Measurements from ENCODE around the gene POU5F1. TPM values are rescaled to one million over a fixed set of nuclear protein-coding genes. Genes with fewer than 3 reads are reported as not detected.
"Not testable (repeated sequence)": the region's sequence is repeated elsewhere in the genome, so short reads cannot be mapped to it uniquely, and the experiment has no call there.

POU5F1 gene
- total RNA-seq, 1 donor from 2014 or later, result 0.69 TPM

- intact Hi-C loops (cut with micrococcal nuclease), result no loop called here
- no peak for DNase-seq
- peaks cover 18% of the 10 kb centered on the region for H3K36me3 ChIP-seq
- TF ChIP-seq, protein P1, sequence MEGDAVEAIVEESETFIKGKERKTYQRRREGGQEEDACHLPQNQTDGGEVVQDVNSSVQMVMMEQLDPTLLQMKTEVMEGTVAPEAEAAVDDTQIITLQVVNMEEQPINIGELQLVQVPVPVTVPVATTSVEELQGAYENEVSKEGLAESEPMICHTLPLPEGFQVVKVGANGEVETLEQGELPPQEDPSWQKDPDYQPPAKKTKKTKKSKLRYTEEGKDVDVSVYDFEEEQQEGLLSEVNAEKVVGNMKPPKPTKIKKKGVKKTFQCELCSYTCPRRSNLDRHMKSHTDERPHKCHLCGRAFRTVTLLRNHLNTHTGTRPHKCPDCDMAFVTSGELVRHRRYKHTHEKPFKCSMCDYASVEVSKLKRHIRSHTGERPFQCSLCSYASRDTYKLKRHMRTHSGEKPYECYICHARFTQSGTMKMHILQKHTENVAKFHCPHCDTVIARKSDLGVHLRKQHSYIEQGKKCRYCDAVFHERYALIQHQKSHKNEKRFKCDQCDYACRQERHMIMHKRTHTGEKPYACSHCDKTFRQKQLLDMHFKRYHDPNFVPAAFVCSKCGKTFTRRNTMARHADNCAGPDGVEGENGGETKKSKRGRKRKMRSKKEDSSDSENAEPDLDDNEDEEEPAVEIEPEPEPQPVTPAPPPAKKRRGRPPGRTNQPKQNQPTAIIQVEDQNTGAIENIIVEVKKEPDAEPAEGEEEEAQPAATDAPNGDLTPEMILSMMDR (IDR thresholded peaks at IDR 0.05; ENCODE audit: borderline replicate concordance), result no peak
- H3K4me3 ChIP-seq, result no peak overlapping the region
- peak overlapping the region; percentile 85 for H3K27ac ChIP-seq (replicated peaks)
- no peaks in the 10 kb centered on the region for H3K27me3 ChIP-seq (ENCODE audit: low read depth)
- H3K4me1 ChIP-seq, result peaks cover 39% of the 10 kb centered on the region
- H3K9me3 ChIP-seq (replicated peaks), result peaks cover 11% of the 10 kb centered on the region
Observed at GRCh38 chr6:31202259-31203166, 32.0 kb upstream of the POU5F1 start.

DNA sequence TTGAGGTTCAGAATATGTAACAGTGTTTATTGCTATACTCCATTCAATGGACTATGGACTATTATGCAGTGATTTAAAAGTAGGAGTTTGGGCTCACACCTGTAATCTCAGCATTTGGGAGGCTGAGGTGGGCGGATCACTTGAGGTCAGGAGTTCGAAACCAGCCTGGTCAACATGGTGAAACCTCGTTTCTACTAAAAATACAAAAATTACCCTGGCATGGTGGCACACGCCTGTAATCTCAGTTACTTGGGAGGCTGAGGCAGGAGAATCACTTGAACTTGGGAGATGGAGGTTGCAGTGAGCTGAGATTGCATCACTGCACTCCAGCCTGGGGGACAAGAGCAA is 28.6 kb upstream of the POU5F1 start:
- peaks cover 11% of the 10 kb centered on the region for H3K9me3 ChIP-seq (replicated peaks)
- not testable (repeated sequence) for DNase-seq; H3K27me3 ChIP-seq (ENCODE audit: low read depth)
- H3K27ac ChIP-seq (replicated peaks), result peak overlapping the region; percentile 98
- intact Hi-C loops (cut with micrococcal nuclease), result loop anchor here (5.0 kb wide), 1 partner anchor 168 kb away; no protein-coding TSS in a partner anchor
- peaks cover 42% of the 10 kb centered on the region for H3K4me1 ChIP-seq
- peak overlapping the region; percentile 74 for H3K4me3 ChIP-seq
- H3K36me3 ChIP-seq, result peaks cover 18% of the 10 kb centered on the region

DNA sequence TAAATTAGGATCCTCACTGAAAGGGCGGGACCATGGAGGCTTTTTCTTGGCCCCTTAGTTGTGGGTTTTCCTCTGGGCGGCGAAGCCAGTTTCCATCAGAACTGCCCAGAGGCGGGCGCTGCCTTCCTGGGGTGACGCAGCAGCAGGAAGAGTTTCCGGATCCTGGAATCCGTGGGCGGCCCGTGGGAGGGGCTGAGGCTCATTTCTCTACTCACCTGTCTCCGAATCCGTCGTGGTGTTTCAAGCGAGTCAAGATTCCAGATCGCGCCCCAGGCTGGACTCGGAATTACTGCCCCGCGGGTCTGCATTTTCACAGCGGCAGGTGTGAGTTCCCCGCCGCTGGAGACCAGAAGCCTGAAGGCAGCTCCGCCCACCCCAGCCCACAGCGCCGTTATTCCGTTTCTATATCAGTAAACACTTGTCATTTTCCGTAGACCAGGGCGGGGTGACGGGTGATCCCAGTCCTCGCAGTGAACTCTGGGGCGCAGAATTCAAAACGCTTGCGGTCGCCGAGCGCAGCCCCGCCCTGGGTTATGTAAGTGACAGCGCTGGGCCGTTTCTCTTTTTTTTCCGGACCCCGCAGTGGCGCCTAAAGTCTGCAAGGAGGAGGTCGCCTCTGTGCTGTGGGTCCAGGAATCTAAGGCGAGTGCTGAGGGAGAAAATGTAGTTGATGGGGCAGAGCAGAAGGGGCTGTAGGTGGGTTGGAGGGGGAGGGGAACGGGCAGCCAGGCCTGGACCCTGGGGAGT is 27.2 kb upstream of the POU5F1 start:
- DNase-seq, result peak; percentile 91
- TF ChIP-seq, protein P1 (IDR thresholded peaks at IDR 0.05; ENCODE audit: borderline replicate concordance), result no peak
- Histone ChIP-seq H3K4me1 (peaks cover 31% of the 10 kb centered on the region), H3K4me3 (peak overlapping the region; percentile 74), H3K27ac (replicated peaks) (peak overlapping the region; percentile 98), H3K9me3 (replicated peaks) (peaks cover 11% of the 10 kb centered on the region), H3K27me3 (ENCODE audit: low read depth) (no peaks in the 10 kb centered on the region), H3K36me3 (peaks cover 18% of the 10 kb centered on the region)
- intact Hi-C loops (cut with micrococcal nuclease), result loop anchor here (5.0 kb wide), 1 partner anchor 170 kb away; no protein-coding TSS in a partner anchor

GRCh38 chr6:31196251-31197022 is 26.0 kb upstream of the POU5F1 start:
- peaks cover 18% of the 10 kb centered on the region for H3K36me3 ChIP-seq
- H3K4me1 ChIP-seq, result peaks cover 26% of the 10 kb centered on the region
- DNase-seq; H3K27me3 ChIP-seq (ENCODE audit: low read depth): not testable (repeated sequence)
- H3K4me3 ChIP-seq, result peak overlapping the region; percentile 74
- intact Hi-C loops (cut with micrococcal nuclease), result loop anchor here (5.0 kb wide), 1 partner anchor 171 kb away; no protein-coding TSS in a partner anchor
- peaks cover 11% of the 10 kb centered on the region for H3K9me3 ChIP-seq (replicated peaks)
- H3K27ac ChIP-seq (replicated peaks), result peak overlapping the region; percentile 98

- not testable (repeated sequence) for H3K27ac ChIP-seq (replicated peaks); H3K9me3 ChIP-seq (replicated peaks); H3K4me3 ChIP-seq; DNase-seq; H3K36me3 ChIP-seq; H3K27me3 ChIP-seq (ENCODE audit: low read depth)
- peaks cover 26% of the 10 kb centered on the region for H3K4me1 ChIP-seq
- intact Hi-C loops (cut with micrococcal nuclease), result loop anchor here (5.0 kb wide), 1 partner anchor 172 kb away; no protein-coding TSS in a partner anchor
Observed at GRCh38 chr6:31195308-31195979, 25.0 kb upstream of the POU5F1 start.

DNA sequence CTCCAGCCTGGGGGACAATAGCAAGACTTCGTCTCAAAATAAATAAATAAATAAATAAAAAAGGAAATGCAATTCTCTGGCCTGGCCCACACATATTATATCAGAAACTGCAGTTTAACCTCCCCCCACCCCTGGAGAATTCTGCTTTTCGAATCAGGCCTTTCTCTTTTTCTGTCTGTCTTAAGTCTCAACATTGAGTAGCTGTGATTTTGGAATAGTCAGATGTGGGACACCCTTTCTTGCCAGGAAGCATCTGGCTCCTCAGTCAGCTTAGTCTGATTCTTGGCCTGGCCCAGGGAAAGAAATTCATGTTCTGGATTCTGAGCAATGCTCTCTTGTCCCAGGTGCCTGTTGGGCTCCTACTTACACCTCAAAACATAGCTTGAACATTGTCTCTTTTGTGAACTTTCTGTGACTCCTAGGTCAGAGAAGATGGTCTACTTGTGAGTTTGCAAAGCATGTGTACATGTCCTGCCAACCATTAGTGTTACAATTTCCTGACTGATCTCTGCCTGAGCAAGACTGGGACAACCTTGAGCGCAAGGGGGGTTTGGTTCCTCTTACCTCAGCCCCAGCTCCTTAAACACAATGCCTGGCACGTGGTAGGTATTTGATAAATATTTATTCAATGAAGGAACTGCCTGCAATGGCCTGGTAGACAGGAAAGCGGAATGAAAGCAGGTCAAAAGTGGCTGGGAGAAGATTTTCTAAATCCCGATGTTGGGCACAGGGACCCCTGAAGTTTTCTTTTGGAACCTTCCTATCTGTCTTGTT is 23.8 kb upstream of the POU5F1 start:
- intact Hi-C loops (cut with micrococcal nuclease), result loop anchor here (5.0 kb wide), 1 partner anchor 57 kb away; the partner anchor contains the start of gene PSORS1C2
- DNase-seq, result no peak
- Histone ChIP-seq H3K4me1 (peaks cover 19% of the 10 kb centered on the region), H3K36me3 (no peaks in the 10 kb centered on the region), H3K27ac (replicated peaks) (no peak overlapping the region), H3K27me3 (ENCODE audit: low read depth) (no peaks in the 10 kb centered on the region), H3K9me3 (replicated peaks) (no peaks in the 10 kb centered on the region), H3K4me3 (no peak overlapping the region)
- TF ChIP-seq, protein P1 (IDR thresholded peaks at IDR 0.05; ENCODE audit: borderline replicate concordance), result no peak
